MCF 10A (cell line): ENCODE measurements around the gene FAU. TPM values are rescaled to one million over a fixed set of nuclear protein-coding genes. Genes with fewer than 3 reads are reported as not detected.

Experiments used
- BruUV-seq: library from RNA; stranded (reverse); fragments of 400-500 nt; replicated peaks from 2 replicates; lab custom pipeline; 2021; lab: Mats Ljungman, UMichigan
- CTCF ChIA-PET: fragments of 300-600 bp; sonication (Branson Sonifier 250); formaldehyde crosslinking; extraction: SDS; loops from one replicate; lab custom pipeline; 2021; ENCODE audit warnings: antibody characterized with exemption, inconsistent platforms; lab: Yijun Ruan, JAX
- POLR2A ChIA-PET: fragments of 300-600, 350-650 bp; sonication (Branson Sonifier 250); formaldehyde crosslinking; extraction: SDS; loops from one replicate; lab custom pipeline; 2020; ENCODE audit warnings: antibody characterized with exemption, inconsistent platforms; lab: Yijun Ruan, JAX
- DNase-seq: peaks from one replicate; pipeline ENCODE4 v3.0.0-alpha.2; 2018; ENCODE audit not compliant: unreplicated experiment
- H3K27ac Mint-ChIP-seq: one replicate; pipeline ENCODE4 v1.8.0; 2022; ENCODE audit warnings: mild to moderate bottlenecking, low read depth, mixed read lengths; ENCODE audit not compliant: unreplicated experiment
- H3K27me3 Mint-ChIP-seq: one replicate; pipeline ENCODE4 v1.8.0; 2022; ENCODE audit warnings: mixed read lengths; ENCODE audit not compliant: insufficient read depth, unreplicated experiment
- H3K36me3 Mint-ChIP-seq: one replicate; pipeline ENCODE4 v1.8.0; 2022; ENCODE audit warnings: mild to moderate bottlenecking, moderate library complexity, mixed read lengths; ENCODE audit not compliant: insufficient read depth, unreplicated experiment
- H3K4me1 Mint-ChIP-seq: one replicate; pipeline ENCODE4 v1.8.0; 2022; ENCODE audit warnings: mixed read lengths; ENCODE audit not compliant: insufficient read depth, unreplicated experiment
- H3K4me3 Mint-ChIP-seq: one replicate; pipeline ENCODE4 v1.8.0; 2022; ENCODE audit warnings: mild to moderate bottlenecking, moderate library complexity, mixed read lengths; ENCODE audit not compliant: unreplicated experiment
- H3K9me3 Mint-ChIP-seq: one replicate; pipeline ENCODE4 v1.8.0; 2022; ENCODE audit warnings: mixed read lengths; ENCODE audit not compliant: unreplicated experiment
- CTCF ChIP-seq: fragments of 200-600 bp; IDR thresholded peaks from one replicate; pipeline ENCODE4 v1.8.0; 2022; ENCODE audit warnings: antibody characterized with exemption, mild to moderate bottlenecking; ENCODE audit not compliant: unreplicated experiment
- intact Hi-C: fragments of 100-400 bp; cut with micrococcal nuclease; formaldehyde crosslinking; loops from 2 replicates; pipeline ENCODE4 v1.14.1; 2022
- total RNA-seq: library from RNA; stranded (reverse); gene quantifications from 2 replicates; pipeline ENCODE4 v1.2.3, GENCODE V29; 2022

FAU gene
- total RNA-seq, 1 experiment from 2014 or later = 1,049 TPM

GRCh38 chr11:65118097-65118837 is 3.7 kb downstream of the FAU start:
- POLR2A ChIA-PET = interaction anchor here (0.6 to 8.8 kb wide), 24 partner anchors 10 to 340 kb away, joined by 3 to 122 read pairs (median 5); partner anchors contain the start of genes ARL2, CAPN1, CDC42BPG and CDCA5
- intact Hi-C loops = loop anchor here (10.0 kb wide), 1 partner anchor 203 kb away; the partner anchor contains the start of gene ATG2A
- DNase-seq = no peak
- Mint-ChIP-seq H3K9me3 (no peaks in the 10 kb centered on the region), H3K36me3 (peaks cover 56% of the 10 kb centered on the region), H3K27ac (peak overlapping the region; percentile 88), H3K4me3 (peak overlapping the region; percentile 82), H3K4me1 (peaks cover 15% of the 10 kb centered on the region), H3K27me3 (no peaks in the 10 kb centered on the region)
- BruUV-seq = no TSS peak
- TF ChIP-seq CTCF = peak; percentile 2
- CTCF ChIA-PET = interaction anchor here (0.6 to 2.6 kb wide), 13 partner anchors 20 to 392 kb away, joined by 3 to 12 read pairs (median 4); partner anchors contain the start of gene CDC42BPG

- ChIA-PET POLR2A (interaction anchor here (0.6 to 8.8 kb wide), 28 partner anchors 9 to 339 kb away, joined by 3 to 122 read pairs (median 5); partner anchors contain the start of genes ARL2, CAPN1, CDC42BPG and CDCA5), CTCF (interaction anchor here (0.6 to 2.6 kb wide), 13 partner anchors 12 to 772 kb away, joined by 3 to 12 read pairs (median 3); partner anchors contain the start of gene CDC42BPG)
- BruUV-seq = no TSS peak
- H3K36me3 Mint-ChIP-seq = peaks cover 56% of the 10 kb centered on the region
- peak within 1 kb of the TSS; percentile 82 for H3K4me3 Mint-ChIP-seq
- peak; percentile 84 for TF ChIP-seq CTCF
- peak within 1 kb of the TSS; percentile 88 for H3K27ac Mint-ChIP-seq
- H3K9me3 Mint-ChIP-seq = no peaks in the 10 kb centered on the region
- H3K4me1 Mint-ChIP-seq = peaks cover 16% of the 10 kb centered on the region
- no peaks in the 10 kb centered on the region for H3K27me3 Mint-ChIP-seq
- DNase-seq = peak; percentile 99
- intact Hi-C loops = loop anchor here (1.0 to 10.0 kb wide), 3 partner anchors 103 to 270 kb away; partner anchors contain the start of genes ARL2 and ATG2A
Observed at GRCh38 chr11:65117206-65118096, 4.5 kb downstream of the FAU start, which contains the start of gene ZNHIT2. Gene ZNHIT2 (minus strand): TSS chr11:65117701. CDS start chr11:65117653, 48 bp downstream.

GRCh38 chr11:65116370-65117205 is 5.3 kb downstream of the FAU start:
- DNase-seq = peak; percentile 50
- ChIA-PET POLR2A (interaction anchor here (1.1 to 8.8 kb wide), 22 partner anchors 8 to 281 kb away, joined by 3 to 122 read pairs (median 9); partner anchors contain the start of genes ARL2, CAPN1, CDC42BPG and CDCA5), CTCF (interaction anchor here (0.6 to 2.6 kb wide), 9 partner anchors 13 to 773 kb away, joined by 3 to 12 read pairs (median 3); partner anchors contain the start of gene CDC42BPG)
- H3K36me3 Mint-ChIP-seq = peaks cover 57% of the 10 kb centered on the region
- no peaks in the 10 kb centered on the region for H3K27me3 Mint-ChIP-seq
- peak overlapping the region; percentile 82 for H3K4me3 Mint-ChIP-seq
- H3K9me3 Mint-ChIP-seq = no peaks in the 10 kb centered on the region
- intact Hi-C loops = loop anchor here (1.0 to 10.0 kb wide), 3 partner anchors 102 to 269 kb away; partner anchors contain the start of genes ARL2 and ATG2A
- no peak for TF ChIP-seq CTCF
- H3K27ac Mint-ChIP-seq = peak overlapping the region; percentile 88
- BruUV-seq = no TSS peak
- peaks cover 22% of the 10 kb centered on the region for H3K4me1 Mint-ChIP-seq
